ENCODE measurements around the gene SMC5.
"Not testable (repeated sequence)": the region's sequence is repeated elsewhere in the genome, so short reads cannot be mapped to it uniquely, and the experiment has no call there.

Gene SMC5

DNA sequence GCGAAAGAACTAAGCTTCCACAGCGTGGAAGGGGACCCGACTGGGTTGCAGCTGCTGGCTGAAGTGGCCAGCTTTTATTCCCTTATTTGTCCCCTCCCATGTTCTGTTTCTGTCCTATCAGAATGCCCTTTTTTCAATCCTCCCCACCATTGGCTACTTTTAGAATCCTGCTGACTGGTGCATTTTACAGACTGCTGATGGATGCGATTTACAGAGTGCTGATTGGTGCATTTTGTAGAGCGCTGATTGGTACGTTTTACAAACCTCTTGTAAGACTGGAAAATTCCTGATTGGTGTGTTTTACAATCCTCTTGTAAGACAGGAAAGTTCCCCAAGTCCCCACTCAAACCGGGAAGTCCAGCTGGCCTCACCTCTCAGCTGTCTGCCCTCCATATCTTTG, 105.0 kb downstream of the SMC5 start:
- DNase-seq (ENCODE audit: low spot score): no peak

DNA sequence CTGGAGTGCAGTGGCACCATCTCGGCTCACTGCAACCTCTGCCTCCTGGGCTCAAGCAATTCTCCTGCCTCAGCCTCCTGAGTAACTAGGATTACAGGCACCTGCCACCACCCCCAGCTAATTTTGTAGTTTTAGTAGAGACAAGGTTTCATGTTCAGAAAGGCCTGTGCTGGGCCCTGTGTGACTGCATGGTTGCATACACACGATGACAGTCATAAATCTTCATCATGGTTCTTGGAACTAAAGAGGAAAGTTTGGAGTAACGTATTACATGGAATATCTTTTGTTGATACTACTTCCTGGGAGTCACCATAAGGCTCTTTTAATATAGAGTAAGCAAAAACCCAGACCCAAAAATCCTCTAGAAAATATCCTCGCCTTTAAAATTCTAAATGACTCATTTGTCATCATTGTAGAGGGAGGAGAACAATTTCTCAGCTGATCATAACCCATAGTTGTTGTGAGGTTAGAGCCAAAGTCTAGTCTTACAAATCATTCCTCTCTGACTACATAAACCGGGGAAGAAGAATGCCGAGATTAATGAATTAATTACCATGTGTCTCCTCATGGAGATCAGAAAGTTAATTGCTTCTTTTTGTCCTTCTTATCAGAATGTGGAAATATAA, 108.6 kb downstream of the SMC5 start:
- no peak for DNase-seq (ENCODE audit: low spot score)

DNA sequence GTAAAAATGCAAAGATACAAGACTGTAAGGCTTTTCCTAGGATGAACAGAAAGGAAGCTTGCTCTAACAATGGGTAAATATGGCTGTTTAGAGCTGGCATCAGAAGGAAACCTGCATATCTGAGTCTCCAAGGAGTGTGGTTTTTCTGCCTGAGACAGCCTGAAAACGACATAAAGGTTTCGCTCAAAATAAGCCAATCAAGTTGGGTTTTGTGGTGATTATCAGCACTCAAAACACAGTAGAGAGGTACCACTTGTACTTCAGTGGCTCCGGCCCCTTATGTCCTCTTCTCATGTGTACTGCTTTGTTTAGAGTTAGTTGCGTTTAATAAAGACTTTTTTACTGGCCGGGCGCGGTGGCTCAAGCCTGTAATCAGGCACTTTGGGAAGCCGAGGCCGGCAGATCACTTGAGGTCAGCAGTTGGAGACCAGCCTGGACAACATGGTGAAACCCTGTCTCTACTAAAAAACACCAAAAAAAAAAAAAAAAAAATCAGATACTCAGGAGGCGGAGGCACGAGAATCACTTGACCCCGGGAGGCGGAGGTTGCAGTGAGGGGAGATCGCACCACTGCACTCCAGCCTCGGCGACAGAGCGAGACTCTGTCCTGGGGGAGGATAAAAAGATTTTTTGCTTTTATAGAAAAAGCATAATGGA, 116.3 kb downstream of the SMC5 start:
- no peak for DNase-seq (ENCODE audit: low spot score)

DNA sequence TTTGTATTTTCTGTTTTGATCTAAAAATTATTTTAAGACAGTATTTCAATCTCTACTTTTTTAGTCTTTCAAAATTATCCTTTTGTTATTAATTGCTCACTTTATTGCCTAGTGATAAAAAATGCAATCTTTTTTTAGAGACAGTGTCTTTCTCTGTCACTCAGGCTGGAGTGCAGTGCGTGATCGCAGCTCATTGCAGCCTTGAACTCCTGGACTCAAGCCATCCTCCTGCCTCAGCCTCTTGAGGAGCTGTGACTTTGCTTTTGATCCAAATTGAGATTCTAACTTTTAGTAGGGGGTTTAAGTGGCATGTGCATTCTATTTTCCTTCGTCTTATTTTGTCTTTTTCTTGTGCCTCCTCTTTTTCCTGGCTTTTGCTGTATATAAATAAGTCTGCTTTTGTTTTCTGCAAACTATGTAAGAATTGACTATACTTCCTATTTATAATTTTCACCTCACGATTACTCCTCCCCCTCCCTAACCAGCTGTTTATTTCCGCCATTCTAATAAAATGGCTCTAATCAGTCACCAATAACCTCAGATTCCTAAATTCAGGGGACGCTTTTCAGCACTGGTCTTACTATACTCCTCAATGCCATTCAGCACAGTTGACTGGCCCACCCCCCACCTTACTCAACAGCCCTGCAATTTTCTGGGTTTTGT, 123.4 kb downstream of the SMC5 start:
- DNase-seq (ENCODE audit: low spot score): no peak

DNA sequence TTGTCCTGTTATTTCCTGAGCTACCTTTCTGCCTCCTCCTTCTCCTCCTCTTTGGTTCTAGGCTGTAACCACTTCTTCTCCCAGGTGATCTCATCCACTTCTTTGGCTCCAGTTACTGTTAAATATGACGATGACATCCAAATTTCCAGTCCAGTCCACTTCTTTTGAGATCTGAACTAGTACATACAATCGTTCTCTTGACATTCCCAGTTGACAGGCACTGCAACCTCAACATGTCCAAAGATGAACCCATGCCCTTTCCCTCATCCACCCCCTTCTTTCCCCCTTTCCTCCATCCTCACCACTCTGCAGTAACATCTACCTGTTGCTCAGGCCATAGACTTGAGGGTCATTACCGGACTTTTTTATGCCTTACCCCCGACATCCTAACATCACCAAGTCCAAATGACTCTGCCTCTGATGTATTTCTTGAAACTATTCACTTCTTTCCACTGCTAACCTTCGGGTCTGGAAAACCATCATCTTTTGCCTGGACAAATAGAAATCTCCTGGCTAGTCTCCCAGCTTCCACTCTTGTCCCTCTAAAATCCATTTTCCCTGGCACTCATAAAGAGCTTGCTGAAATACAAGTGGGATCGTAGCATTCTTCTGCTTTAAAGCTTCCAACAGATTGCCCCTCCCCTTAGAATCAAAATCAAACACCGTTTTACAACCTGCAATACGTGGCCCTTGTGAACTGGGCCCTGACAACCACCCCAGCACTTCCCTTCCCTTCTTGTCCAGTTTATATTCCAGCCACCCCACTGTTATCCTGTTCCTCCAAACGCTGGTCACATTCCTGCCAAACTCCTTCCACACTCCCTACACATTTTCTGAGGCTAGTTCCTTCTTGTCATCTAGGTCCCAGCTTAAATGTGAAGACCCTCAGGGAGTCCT, 124.2 kb downstream of the SMC5 start:
- no peak for DNase-seq (ENCODE audit: low spot score)

DNA sequence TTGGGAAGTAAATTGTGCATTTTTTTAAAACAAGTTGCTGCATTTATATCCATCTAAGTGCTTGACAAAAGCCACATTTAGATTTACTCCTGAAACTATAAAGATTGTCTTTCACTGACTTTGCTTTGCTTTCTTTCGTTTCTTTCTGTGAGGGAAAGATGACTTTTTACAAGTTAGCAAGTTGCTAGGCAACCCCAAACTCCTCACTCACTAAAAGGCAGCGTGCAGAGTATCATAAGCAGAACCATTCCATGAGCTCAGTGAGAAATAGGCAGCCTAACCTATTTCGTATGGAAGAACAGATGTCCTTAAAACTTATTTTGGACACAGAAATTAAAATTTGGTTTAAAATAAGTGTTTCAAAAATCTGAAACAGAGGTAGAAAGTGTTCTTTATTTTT, 126.6 kb downstream of the SMC5 start:
- no peak for DNase-seq (ENCODE audit: low spot score)

DNA sequence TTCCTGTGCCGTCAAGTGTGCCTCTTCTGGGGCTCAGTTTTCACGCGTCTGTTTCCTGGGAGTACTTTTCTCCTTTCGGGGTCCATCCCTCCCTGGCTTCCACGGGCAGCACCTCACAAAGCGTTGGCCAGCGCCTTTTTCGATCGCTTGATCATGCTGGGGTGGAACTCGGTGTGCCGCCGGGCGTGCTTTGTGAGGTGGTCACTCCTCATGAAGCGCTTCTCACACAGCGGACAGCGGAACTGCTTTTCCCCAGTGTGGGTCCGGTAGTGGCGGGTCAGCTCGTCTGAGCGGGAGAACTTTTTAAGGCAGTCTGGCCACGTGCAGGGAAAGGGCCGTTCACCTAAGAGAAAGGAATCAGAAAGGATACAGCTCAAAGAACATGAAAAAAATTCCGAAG, 128.9 kb downstream of the SMC5 start:
- no peak for DNase-seq (ENCODE audit: low spot score)

DNA sequence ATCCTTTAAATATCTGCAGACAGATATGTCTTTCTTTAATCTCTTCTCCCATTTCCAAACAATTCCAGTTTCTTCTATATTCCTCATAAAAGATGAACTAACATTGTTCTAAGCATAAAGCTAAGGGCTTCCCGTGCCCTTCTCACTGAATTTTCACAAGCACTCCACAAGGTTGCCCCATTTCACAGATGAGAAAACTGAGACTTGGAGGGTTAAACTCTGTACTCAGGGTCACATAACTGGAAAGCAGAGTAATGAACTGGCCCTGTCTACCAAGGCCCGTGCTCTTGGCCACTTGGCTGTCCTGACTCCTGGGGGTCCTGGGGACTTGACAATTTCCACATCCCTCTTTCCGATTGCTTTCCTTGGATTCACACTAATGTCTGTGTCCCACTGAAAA, 130.4 kb downstream of the SMC5 start:
- DNase-seq (ENCODE audit: low spot score): no peak

DNA sequence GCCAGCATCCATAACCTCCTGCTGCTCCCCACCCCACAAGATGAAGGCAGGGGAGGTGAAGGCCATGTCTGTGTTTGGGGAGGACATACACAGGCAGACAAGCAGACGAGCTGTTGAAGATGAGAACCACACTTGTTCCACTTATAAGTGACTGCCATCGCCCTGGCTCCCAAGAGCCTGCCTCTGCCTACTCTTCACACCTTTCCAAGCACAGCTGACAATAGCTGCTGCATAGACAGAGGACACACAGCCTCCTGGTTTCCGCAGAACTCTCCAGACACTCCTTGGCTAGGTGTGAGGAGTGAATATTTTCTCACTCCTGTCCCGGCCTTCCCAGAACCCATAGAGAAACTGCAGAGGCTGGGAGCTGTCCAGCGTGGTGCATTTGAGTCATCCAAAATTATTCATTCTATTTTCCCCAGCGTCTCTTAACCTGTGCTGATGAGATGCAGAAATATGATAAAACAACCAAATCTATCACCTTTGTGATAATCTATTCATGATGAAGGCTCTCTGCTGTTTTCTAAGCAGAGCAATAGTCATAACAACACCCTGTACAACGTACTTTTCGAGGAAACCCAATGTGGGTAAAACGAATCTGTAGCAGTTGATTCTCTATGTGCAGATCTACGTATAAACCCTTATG, 131.0 kb downstream of the SMC5 start:
- DNase-seq (ENCODE audit: low spot score): no peak

DNA sequence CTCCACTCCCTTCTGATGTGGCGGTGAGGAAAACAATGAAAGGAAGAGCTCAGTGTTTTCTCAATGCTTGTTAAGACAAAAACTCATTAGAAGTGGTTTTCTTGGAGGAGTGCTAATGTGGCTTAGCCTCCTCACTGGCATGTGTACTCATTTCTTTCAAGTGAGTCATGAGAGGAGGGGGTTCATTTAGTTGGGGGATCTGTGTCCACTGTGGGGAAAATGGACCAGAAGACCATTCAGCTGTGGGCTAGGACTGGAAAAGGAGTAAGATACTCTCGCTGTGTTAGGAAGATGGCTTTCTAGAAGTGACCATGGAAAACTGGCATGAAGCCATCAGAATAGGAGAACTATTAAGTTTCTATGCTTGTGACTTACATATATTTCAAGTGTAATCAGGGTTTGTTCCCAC, 132.2 kb downstream of the SMC5 start:
- no peak for DNase-seq (ENCODE audit: low spot score)

DNA sequence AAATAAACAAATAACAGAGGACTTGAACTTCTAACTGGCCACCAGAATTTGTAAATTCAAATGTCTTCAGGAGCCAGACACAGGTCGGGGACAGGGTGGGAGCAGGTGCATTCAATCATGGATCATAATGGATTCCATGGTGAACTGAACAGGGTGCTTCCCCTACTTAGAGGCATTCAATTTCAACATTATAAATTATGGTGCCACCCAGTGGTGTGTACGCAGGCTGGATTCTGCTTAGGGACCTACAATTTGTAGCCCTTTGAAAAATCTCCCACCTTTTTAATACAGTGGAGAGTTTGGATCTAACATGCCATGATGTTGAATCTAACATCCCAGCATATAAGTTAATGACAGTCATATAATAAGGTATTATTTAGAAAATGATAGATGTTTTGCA, 133.4 kb downstream of the SMC5 start:
- DNase-seq (ENCODE audit: low spot score): no peak

DNA sequence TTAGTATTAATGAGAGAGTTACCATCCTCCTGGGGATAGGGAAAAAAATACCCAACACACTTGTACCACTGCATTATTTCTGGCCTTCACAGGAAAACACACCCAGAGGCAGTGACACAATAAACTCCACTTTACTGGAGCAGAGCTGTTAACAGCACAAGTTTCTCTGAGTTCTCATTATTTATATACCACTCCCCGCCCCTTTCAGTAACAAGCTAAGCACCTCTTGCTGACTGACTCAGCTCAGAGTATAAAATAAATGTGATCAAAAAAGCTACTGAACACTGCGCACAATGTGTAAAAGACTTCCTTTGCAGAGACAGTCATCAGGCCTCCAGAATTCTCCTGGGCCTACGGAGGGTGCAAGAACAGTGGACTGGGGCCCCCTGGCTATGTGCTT, 134.1 kb downstream of the SMC5 start:
- DNase-seq (ENCODE audit: low spot score): no peak

DNA sequence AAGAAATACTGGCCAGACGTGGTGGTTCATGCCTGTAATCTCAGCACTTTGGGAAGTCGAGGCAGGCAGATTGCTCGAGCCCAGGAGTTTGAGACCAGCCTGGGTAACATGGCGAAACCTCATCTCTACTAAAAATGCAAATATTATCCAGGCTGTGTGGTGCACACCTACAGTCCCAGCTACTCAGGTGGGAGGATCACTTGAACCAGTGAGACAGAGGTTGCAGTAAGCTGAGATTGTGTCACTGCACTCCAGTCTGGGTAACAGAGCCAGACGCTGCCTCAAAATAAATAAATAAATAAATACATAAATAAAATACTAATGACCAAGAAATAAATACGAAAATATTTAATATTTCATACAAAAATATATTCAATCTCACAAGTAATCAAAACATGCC, 136.9 kb downstream of the SMC5 start:
- DNase-seq (ENCODE audit: low spot score): no peak

DNA sequence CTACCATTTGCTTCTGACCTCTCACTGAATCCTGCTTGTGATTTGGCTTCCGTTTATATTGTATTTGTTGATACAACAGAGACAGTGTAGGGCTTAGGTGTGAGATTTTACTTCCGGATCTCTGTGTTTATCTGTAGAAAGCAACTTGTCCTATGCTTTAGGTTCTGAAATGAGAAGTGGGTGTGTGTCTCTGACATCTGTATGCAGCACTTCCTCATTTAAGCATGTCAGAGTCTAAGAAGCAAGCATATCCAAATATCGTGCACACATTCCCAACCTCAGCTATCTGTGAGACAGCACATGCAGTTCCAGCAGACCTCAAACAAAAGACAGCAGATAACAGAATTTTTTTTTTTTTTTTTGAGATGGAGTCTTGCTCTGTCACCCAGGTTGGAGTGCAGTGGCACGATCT, 139.4 kb downstream of the SMC5 start:
- DNase-seq (ENCODE audit: low spot score): no peak

DNA sequence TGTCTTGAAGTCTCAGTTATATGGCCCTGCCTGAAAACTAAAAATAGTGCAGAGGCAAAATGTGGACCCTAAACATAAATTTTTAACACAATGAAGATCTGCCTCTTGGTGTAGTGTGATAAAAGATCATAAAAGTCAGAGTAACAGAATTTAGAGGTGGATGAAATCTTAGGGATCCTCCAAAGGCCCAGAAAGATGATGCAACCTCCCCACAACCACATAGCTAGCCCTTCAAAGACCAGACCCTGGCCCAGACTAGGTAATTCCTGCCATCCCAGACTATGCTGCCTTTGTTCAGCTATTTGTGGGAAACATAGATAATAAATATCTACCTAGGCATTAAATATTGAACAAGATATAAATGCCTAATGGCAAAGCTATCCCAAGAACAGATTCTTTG, 140.4 kb downstream of the SMC5 start:
- no peak for DNase-seq (ENCODE audit: low spot score)

DNA sequence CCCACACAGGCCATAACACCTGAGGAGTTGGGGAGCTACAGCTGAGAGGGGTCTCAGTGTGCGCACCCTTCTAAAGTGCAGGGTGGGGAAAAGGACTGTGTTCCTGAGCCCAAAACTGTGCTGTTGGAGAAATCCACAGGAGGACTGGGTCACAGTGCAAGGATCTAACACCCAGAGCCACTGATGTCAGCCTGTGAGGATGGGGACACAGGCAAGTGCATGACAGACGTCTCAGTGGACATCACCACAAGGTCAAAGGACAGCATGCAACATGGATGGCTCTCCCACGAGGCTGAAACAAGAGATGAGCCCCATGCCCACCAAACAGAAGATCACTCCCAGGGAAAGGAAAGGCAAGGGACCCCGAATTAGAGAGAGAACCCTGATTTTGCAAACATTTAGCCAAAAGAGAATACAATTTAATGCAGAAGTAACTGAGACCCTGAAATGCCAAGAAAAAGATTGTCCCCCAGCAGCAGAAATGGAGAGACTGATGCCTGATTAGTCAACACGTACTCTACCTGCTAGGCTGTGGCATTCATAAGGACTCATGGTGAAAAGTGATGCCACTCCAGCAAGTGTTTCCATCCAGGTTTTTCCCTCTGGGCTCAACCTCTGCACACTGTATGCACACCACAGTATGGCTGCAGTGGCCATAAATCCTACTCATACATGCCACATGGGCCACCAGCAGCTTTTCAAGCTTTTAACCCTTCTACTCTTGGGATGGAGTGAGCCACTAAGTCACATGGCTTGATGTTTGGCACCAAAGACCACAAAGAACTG, 141.5 kb downstream of the SMC5 start:
- DNase-seq (ENCODE audit: low spot score): no peak

DNA sequence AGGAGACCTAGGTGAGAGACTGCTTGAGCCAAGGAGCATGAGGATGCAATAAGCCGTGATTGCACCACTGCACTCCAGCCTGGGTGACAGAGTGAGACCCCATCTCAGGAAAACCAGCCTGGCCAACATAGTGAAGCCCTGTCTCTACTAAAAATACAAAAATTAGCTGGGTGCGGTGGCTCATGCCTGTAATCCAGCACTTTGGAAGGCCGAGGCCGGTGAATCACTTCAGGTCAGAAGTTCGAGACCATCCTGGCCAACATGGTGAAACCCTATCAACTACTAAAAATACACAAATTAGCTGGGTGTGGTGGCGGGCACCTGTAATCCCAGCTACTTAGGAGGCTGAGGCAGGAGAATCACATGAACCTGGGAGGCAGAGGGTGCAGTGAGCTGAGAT, 142.5 kb downstream of the SMC5 start:
- DNase-seq (ENCODE audit: low spot score): not testable (repeated sequence)

DNA sequence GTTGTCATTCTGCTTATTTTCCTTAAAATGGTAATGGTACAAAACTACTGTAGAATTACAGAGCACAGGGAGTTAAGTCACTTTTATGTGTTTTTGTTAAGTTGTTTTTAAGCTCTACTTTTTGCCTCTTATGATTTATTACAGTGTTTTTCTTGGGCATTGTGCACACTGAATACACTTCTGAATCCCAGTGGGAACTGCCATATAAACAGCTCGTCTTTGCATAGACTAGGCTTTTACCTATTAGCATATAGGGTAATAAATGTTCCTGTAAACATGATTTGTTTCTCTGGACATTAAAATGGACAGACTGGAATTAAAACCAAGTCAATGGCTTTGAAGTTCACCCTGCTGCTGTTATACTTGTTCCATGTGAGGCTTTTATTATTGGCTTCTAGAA, 143.4 kb downstream of the SMC5 start:
- no peak for DNase-seq (ENCODE audit: low spot score)

DNA sequence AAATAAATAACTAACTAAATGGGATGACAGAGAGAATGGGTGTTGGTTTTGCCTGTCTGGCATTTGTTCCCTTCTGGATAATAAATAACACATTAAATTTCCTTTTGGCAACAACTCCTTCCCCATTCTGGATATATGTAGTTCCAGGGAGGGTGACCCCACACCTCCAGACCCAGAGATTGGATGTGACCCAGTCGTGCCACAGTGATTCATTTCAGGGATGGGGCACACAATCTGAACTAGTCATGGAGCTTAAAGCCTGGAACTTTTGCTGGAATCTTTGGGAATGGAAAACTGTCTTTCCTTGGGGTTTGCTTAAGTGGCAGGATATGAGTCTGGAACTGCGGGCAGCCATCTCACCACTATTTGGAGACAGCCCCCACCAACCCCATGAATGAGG, 144.4 kb downstream of the SMC5 start:
- no peak for DNase-seq (ENCODE audit: low spot score)

DNA sequence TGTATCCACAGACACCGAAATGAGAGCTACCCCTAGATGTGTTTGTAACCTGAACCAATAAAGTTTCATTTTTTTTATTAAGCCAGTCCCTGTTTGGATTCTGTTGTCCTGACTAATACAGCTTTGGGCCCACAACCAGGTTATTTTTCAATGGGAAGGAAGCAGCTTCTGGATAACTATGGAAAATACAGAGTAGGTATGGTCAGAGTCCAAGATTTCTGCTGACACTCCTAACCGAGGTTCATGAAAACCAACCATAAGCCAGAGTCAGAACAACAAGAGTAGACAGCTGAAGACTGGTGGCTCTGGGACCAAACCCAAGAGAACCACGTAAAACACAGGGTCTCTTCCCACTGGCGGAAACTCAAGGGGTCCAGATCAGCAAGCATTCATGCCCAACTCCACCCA, 144.8 kb downstream of the SMC5 start:
- DNase-seq (ENCODE audit: low spot score): no peak

DNA sequence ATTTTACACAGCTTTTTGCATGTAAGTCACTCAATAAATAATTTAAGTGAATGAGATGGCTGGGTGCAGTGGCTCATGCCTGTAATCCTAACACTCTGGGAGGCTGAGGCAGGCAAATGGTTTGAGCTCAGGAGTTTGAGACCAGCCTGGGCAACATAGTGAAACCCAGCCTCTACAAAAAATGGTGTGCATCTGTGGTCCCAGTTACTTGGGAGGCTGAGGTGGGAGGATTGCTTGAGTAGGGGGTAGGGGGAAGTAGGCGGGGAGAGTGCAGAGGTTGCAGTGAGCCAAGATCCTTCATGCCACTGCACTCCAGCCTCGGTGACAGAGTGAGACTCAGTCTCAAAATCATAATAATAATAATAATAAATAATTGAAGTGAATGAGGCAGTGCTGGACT, 145.5 kb downstream of the SMC5 start:
- no peak for DNase-seq (ENCODE audit: low spot score)
